GM12864 (cell line): ENCODE measurements around the gene CYBA.

Experiments
- DNase-seq: peaks from one replicate; pipeline ENCODE4 v3.0.0-alpha.2; 2011; ENCODE audit warnings: low read depth
- H3K4me3 ChIP-seq: 2 replicates; pipeline ENCODE4 v1.5.1; 2011; ENCODE audit warnings: mild to moderate bottlenecking, low read depth, low read length, control low read depth
- TF ChIP-seq, protein P1 (sequence below): IDR thresholded peaks from 2 replicates; pipeline ENCODE4 v1.5.1; 2011; ENCODE audit warnings: low read depth, mild to moderate bottlenecking, moderate library complexity, low read length, control low read depth, inconsistent platforms; ENCODE audit errors: missing control alignments

Gene CYBA

DNA sequence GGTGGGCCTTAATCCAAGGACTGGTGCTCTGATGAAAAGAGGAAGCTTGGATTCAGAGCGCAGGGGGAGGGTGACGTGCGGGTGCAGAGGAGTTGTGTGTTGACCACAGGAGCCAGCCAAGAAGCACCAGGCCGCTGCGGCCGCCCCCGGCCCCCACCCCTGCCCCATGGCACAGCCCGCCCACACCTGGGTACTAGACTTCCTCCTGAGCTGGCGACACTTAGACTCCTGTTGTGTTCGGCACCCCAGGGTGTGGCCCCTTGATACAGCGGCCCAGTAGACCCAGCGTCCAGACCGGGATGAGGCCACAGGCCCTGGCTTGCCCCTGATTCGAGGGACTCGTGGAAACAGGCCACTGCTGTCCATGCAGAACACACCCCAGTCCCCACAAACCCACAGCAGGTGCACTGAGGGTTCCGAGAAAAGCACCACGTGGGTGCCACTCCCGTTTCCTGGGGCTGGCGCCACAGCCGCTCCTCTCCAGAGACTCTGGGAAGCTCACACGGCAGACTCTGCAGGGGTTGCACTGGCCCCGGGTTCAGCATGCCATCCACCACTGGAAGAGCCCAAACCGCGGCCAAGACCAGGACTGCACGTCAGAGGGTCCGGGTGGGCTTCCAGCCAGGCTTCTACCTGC, 41.2 kb upstream of the CYBA start:
- TF ChIP-seq, protein P1, sequence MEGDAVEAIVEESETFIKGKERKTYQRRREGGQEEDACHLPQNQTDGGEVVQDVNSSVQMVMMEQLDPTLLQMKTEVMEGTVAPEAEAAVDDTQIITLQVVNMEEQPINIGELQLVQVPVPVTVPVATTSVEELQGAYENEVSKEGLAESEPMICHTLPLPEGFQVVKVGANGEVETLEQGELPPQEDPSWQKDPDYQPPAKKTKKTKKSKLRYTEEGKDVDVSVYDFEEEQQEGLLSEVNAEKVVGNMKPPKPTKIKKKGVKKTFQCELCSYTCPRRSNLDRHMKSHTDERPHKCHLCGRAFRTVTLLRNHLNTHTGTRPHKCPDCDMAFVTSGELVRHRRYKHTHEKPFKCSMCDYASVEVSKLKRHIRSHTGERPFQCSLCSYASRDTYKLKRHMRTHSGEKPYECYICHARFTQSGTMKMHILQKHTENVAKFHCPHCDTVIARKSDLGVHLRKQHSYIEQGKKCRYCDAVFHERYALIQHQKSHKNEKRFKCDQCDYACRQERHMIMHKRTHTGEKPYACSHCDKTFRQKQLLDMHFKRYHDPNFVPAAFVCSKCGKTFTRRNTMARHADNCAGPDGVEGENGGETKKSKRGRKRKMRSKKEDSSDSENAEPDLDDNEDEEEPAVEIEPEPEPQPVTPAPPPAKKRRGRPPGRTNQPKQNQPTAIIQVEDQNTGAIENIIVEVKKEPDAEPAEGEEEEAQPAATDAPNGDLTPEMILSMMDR, result no peak
- H3K4me3 ChIP-seq, result no peak overlapping the region
- DNase-seq, result no peak

DNA sequence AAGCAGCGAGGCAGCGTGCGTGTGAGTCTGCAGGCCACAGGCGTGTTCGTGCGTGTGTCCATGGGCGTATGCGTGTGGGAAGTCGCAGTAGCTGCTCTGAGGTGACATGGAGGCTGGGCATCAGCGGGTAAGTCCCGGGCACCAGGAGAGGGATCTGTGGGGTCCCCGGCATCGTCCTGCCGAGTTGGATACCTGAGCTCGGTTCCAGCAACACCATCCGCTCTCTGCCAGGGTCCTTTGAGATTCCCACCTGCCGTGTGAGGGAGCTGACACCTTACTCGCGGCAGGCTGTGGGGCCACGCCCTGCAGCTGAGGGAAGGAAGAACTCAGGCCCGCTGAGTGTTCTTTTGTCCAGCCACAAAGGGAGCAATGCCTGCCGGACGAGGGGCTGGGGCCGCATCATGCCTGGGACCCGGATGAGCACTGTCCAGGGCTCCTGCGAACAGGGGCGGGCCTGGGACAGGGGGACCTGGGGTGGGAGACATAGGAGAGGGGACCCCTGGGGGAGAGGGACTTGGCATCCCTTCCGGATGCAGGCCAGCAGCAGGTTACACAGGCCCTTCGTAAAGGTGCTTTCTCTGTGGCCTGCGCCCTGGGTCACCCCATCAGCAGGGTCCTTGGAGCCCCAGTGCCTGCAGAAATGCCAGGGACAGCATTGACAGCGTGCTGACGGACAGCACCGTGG, 40.4 kb upstream of the CYBA start:
- TF ChIP-seq, protein P1, result no peak
- no peak overlapping the region for H3K4me3 ChIP-seq
- DNase-seq, result no peak

DNA sequence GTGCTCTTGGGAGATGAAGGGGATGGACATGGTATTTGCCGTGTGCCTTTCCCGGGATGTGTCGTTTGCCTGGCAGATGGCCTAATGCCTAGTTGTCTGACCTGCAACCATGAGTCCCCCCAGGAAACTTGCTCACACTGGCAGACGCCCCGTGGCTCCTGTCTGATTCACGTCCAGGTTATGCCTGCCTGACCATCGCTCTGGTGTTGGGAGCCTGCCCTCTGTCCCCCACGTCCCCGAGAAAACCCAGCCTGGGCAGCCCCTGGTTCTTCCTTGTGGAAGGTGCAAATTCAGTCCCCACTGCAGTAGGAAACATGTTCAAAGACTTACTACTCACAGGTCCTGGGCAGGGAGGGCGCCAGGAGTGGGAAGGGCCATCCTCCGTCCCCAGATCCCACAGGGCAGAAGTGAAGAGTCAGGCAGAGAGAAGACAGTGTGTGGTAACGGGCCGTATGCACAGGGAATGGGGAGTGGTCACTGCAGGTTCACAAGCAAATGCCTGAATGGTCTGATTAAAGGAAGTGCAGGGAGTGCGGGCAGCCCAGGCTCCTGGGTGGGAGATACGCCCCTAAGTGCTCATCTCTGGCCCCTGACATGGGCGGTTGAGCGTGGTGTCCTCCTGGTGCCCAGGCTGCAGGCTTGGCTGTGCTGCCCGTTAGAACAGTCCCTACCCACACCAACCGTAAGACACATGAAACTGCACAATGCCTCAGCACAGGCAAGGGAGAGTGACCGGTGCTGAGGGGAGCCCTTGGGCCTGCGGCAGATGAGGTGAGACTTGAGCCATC, 39.7 kb upstream of the CYBA start:
- DNase-seq, result no peak
- TF ChIP-seq, protein P1, result no peak
- H3K4me3 ChIP-seq, result no peak overlapping the region

- TF ChIP-seq, protein P1, result no peak
- H3K4me3 ChIP-seq, result no peak overlapping the region
- no peak for DNase-seq
Measured at GRCh38 chr16:88688013-88688778, 37.3 kb upstream of the CYBA start.

DNA sequence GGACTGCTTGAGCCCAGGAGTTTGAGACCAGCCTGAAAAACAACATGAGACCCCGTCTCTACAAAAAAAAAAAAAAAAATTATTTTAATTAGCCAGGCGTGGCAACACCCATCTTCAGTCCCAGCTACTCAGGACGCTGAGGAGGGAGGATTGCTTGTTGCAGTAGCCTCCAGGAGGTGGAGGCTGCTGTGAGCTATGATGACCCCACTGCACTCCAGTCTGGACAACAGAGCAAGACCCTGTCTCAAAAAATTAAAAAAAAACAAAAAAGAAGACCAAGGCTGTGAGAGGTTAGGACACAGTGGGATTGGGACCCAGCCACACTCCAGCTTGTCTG, 36.8 kb upstream of the CYBA start:
- no peak overlapping the region for H3K4me3 ChIP-seq
- TF ChIP-seq, protein P1, result no peak
- no peak for DNase-seq

GRCh38 chr16:88687254-88687576, 36.4 kb upstream of the CYBA start:
- H3K4me3 ChIP-seq, result no peak overlapping the region
- DNase-seq, result no peak
- TF ChIP-seq, protein P1, result no peak
